Endometrium (tissue), 2 donors: ENCODE results near the gene OVCH1.

Experiments
- FAIRE-seq: peaks from 2 replicates; lab custom pipeline; 2012; peaks lifted over from hg19 to GRCh38; lab: Jason Lieb, UNC
- donor health status: control.
- donor health status: control.

The OVCH1 gene

GRCh38 chr12:29497588-29497987, at the start of gene OVCH1:
TSS of gene OVCH1 (minus strand) at chr12:29497686. CDS start at chr12:29497686, 0 bp downstream.
- FAIRE-seq, result no peak

DNA sequence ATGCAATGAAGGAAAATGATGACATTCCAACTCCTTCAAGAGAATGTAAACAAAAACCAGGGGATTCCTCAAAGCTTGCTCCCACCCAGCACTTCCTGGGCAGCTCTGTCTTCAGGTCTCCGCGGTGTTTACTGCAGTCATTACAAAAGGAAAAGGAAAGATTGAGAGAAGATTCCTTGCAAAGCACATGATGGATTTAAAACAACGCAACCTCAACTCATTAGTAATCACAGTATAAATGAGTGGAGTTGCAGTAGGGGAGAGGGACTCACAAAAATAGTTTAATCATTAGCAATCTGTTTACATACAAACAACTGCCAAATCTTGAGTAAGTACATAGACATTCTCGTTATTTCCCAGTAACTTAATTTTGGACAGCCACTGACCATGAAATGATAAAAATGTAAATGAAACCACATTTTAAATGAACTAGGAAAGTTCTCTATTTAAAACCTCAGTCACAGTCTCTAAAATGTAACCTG, 49.7 kb upstream of the OVCH1 start:
- peak; percentile 93 for FAIRE-seq

DNA sequence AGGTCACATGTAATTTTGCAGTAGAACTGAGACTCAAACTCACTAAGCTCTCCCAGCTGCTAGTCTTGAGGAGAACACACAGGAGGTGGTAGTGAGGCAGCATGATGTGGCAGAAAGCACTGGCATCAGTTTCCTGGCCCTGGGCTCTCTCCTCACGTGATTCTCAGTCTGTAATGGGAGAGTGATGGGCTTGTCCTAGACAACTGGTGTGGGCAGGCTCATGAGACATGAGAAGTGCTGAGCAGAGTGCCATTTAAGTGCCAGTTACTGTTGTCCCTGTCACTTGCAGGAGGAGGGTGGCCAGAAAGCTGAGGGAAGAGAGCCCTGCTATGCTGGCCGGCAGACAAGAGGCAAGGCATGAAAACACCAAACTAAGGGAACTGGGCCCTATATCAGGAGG, 48.5 kb upstream of the OVCH1 start:
- no peak for FAIRE-seq

- no peak for FAIRE-seq
Observed at GRCh38 chr12:29545102-29545467, 47.6 kb upstream of the OVCH1 start.

- FAIRE-seq, result no peak
Observed at GRCh38 chr12:29544428-29545101, 47.1 kb upstream of the OVCH1 start.

DNA sequence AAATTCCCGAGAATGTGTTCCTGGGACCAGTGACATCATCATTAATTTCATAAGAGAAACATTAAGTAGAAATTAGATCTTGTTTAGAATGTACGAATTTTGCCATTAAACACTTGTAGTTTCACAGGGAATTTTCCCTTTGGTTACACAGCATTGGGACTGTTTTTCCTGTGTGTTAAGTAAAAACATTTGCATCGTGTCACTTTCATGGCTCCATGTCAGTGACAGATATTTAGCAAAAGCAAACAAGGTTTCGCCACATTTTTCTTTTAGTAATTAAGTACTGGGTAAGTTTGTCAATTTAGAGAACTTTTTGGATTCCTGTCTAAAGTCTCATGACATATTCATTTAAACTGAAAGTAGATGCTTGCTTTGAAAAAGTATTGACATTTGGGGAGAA, 45.5 kb upstream of the OVCH1 start:
- FAIRE-seq, result no peak

GRCh38 chr12:29537298-29537697, 39.8 kb upstream of the OVCH1 start:
- no peak for FAIRE-seq

- no peak for FAIRE-seq
Observed at GRCh38 chr12:29534935-29535334, 37.4 kb upstream of the OVCH1 start.

DNA sequence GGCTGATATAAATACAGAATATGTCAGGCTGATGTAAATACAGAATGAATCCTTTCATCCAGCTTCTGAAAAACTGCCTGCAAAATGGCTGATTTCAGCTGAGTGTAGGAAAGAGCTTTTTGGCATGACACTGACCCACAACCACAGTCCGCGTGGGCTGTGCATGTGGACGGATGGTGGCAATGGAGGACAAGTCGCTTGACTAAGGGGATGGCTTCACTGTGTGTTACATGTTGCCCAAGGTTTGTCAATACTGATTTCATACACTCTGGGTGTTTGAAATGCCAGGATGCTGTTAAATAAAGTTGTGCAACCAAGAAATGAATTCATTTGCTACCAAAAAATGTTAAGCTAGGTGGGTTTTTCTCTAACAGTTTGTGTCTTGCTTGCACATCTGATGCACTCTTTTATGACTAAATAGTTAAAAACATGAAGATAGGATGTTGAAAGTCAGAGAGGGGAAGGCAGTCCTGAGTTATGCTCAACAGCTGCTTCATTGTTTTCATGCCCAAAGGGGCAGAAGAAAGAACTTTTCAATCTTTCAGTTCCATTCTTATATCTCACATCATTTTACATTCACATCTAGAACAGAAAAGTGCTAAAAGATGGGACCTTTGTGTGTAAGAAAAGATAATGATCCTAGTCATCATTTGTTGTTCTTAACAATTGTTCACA, 36.5 kb upstream of the OVCH1 start:
- no peak for FAIRE-seq

- no peak for FAIRE-seq
Observed at GRCh38 chr12:29531471-29531870, 34.0 kb upstream of the OVCH1 start.

DNA sequence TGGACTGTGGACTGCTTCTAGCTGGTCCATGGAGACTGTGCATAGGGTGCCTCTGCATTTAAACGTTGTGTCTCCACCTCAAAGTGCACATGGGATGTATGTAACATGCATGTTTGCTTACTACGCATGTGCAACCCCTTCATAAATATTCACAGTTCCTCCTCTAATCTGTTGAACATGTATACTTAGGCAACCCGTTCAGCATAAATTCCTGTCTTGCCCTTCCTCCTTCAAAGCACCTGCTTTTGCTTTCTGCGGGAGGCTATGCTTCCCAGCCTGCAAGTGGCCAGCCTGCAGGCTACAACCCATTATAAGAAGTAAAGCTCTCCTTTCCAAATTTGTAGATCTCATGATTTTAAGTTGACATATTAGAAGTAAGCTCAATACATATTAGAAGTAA, 33.0 kb upstream of the OVCH1 start:
- no peak for FAIRE-seq

- FAIRE-seq, result no peak
Observed at GRCh38 chr12:29528161-29528560, 30.7 kb upstream of the OVCH1 start.

DNA sequence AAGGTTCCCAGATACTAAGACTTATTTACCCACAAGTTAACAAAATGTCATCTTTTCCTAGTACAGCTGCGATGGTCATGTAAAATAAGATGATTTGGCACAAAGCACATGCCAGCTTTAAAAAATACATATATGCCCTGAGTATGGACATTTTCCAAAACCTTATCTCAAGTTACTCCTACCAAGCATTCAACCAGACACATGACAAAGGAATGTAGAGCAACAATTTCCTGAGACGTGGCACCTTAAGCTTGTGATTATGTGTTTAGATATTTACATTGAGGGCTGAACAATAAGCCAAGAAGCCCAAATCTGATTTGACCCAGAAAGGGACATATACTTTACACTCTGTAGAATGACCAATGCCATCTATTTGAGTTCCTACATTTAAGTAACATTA, 24.5 kb upstream of the OVCH1 start:
- no peak for FAIRE-seq

DNA sequence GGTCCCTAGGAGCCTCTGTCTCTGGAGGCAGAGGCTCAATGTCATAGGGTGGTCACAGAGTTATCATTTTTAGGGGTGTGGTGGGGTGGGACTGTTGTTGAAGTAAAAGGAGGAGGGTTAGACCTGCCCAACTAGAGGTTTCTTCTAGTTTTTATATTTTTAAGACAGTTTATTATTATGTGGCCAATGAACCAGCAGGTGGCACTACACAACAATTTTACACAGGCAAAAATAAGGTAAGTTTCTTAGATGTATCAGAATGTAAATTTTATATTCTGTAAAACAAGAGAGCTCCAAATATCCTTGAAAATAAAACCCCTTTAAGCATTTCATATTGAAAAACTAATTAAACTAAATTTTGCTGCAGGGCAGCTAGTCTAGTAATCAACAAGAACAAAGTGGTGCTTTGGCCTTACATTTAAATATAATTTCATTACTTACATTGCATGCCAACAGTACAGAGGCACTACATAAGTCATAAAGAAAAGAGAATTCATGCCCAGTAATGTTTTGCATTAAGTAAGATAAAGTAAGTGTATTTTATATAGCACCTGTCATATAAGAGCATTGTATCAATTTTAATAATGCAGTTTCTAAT, 22.2 kb upstream of the OVCH1 start:
- peak; percentile 80 for FAIRE-seq

GRCh38 chr12:29518407-29518806, 20.9 kb upstream of the OVCH1 start:
- no peak for FAIRE-seq

DNA sequence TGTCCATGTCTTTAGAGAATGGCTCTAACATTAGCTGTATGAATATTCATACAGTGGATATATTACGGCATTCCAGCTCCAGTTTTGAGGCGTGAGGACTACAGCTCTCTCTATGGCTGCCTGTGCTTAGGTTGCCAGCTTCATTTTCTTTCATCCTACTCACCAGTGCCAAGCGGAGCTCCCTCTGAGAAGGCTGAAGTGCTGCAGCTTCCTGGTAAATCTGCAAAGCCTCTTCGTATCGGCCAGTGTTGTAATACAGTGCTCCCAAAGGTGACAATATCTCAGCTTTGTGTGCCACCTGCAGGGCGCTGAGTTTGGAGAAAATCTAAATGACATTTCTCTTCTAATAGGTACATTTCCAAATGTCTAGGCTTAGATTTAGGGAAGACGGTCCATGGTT, 19.8 kb upstream of the OVCH1 start:
- no peak for FAIRE-seq

GRCh38 chr12:29516431-29516875, 19.0 kb upstream of the OVCH1 start:
- no peak for FAIRE-seq

DNA sequence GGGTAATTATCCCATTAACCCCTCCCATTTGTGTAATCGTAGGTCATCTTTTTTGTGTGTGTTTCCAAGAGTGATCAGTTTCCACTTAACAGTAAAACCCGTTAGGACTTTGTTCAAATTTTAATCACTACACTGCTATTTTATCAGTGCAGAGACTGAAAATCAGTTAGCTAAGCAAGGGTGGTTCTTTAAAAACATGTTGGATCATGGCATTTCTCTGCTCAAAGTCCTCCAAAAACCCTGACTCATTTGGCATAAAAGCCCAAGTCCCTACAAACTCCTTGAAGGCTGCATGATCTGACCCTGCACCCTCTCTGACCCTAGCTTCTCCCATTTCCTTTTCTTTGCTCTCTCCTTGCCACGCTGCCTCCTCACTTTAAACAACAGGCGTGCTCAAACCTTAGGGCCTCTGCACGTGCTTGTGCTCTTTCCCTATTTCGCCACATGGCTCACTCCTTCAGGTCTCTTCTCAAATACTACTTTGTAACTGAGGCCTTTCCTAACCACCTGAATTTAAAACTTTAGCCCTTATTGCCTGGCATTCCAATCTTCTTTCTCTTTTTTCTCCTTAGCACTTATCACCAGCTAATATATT, 13.2 kb upstream of the OVCH1 start:
- no peak for FAIRE-seq

DNA sequence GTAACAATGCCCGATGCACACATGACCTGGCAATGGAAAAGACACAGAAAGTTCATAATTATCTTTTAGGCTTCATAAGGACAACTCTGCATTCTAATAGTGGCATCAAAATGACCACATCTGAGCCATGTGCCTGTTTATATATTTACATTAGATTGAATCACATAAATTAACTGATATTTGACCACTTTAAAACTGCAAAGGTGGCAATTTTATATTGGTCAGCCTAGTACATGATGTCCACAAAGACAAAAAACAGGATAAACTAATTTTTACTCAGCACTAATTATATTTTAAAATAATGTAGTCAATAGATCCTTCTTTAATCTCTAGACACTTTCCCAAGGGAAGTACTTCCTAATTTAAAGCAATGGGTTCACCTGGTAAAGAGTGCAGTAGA, 12.0 kb upstream of the OVCH1 start:
- FAIRE-seq, result no peak

- no peak for FAIRE-seq
Observed at GRCh38 chr12:29508949-29509348, 11.5 kb upstream of the OVCH1 start.

DNA sequence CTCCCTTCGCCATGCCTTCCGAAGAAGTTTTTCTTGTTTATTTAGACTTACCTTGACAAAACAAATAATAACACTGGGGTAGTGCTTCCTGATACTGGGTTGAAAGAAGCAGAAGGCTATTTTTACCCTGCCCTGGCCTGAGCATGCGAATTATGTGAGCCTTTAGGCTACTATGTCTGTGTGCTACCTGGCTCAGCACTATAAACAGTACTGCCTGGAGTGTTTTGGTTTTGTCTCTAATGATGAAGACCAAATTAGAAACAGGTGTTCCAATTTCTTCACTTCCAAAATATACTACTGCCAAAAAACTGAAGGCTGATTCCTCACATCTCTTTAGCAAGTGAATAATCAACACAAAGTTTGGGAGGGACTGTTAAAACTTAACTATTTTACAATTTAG, 7.6 kb upstream of the OVCH1 start:
- FAIRE-seq, result no peak

DNA sequence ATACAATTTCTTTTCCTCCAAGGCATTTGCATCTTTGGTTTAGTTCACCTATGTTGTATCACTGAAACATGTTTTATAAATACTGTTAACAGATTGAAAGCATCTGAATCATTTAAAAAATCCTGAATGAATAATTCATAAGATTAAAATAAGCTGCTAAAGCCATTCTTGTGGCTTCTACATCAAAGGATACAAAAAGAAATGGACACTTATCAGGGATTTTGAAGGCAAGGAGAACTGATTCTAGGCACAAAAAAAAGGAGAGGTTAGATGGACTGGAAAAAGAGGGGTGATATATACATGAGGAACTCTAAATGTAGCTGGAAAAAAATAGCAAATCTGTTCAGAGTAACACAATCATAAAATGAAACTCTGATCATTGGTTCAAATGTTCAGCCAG, 5.8 kb upstream of the OVCH1 start:
- no peak for FAIRE-seq

GRCh38 chr12:29499235-29499634, 1.7 kb upstream of the OVCH1 start:
- FAIRE-seq, result no peak
